A549 treated with DMSO at 1 μM for 4 hours (cell line): ENCODE measurements around the gene GTPBP4. TPM values are rescaled to one million over a fixed set of nuclear protein-coding genes. Genes with fewer than 3 reads are reported as not detected.

ENCODE experiments used
- total RNA-seq: library from RNA; stranded (reverse); fragments of 200-300 nt; extraction: Qiagen RNA extraction; gene quantifications from 5 replicates; pipeline ENCODE4 v1.2.3, GENCODE V29; 2022; ENCODE audit warnings: low read depth

The GTPBP4 gene
- total RNA-seq: 99.2 to 114 TPM (median 109 TPM) in 5 replicates

GRCh38 chr10:987870-988666, at the start of gene GTPBP4:
GTPBP4 (plus strand) TSS chr10:988434; CDS start chr10:988480, 46 bp downstream.

DNA sequence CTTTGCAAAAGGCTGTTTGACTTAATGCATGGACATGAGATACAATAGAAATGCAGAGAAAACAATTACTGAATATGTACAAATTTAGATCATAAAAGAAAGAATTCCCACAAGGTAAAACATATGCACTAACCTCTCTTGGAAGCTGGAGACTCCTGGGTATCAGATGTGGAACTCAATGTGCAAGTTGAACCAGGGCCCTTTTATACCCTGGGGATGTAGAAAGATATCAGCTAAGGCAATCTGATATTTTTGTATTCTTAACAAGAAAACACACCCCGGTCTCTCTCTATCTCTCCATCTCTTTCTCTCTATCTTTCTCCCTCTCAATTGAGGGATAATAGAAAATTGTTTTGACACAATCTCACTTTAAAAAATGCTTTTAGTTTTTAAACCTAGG, 37.4 kb downstream of the GTPBP4 start, which contains the start of gene IDI2:
Gene IDI2, minus strand, starts transcription at position 177 of the 400 bp plus-strand sequence. CDS start 1,136 bp downstream, outside the sequence.

DNA sequence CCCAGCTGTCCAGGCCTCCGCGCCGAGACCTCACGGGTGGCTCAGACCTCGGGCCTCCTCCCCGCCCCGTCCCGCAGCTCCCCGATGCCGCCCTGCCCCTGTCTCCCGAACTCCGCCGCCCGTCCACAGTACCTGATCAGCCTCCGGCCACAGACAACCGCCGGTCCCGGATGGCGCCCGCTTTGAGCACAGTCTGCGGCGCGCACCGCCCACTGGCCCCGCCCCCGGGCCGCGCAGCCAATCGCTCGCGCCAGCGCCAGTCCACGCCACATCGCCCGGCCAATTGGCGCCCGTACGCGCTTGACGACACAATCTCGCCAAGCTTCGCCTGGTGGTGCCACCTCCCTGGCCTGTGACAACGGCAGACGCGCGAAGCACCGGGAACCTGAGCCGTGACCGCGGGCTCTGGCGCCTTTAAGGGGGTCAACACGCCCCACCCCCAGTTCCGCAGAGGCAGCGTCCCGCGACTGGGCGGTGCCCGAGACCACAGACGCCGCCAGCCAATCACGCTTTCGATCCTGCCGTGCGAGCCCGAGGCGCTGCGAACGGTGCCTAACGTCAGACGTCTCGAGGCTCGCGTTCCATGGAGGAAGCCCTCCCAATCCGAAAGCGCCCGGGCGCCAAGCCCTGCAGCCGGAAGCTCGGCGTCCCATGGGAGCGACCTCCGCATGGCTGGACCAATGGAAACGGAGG, 60.6 kb downstream of the GTPBP4 start, which contains the start of gene IDI1:
Gene IDI1, minus strand, starts transcription at position 388 of the 693 bp plus-strand sequence. Its CDS starts 116 bp downstream, at position 272.

GRCh38 chr10:1056326-1057105, 68.3 kb downstream of the GTPBP4 start, which contains the start of gene WDR37:
WDR37 (plus strand) TSS chr10:1056385; CDS start chr10:1072156, 15,771 bp downstream.

Other genes starting within 250 kb of the GTPBP4 start
- gene LARP4B, start 56.7 kb upstream of the GTPBP4 start, total RNA-seq: 34.0 to 46.6 TPM (median 40.4 TPM) in 5 replicates
- gene IDI2, start 37.4 kb downstream of the GTPBP4 start, total RNA-seq: 0.06 to 0.17 TPM in 2 of 5 replicates, not detected in the others
- gene IDI1, start 60.7 kb downstream of the GTPBP4 start, total RNA-seq: 27.4 to 37.0 TPM (median 28.0 TPM) in 5 replicates
- gene WDR37, start 68.0 kb downstream of the GTPBP4 start, total RNA-seq: 7.7 to 9.0 TPM (median 7.9 TPM) in 5 replicates